GM23248 (cell line): ENCODE data around the gene RRP36. TPM values are rescaled to one million over a fixed set of nuclear protein-coding genes. Genes with fewer than 3 reads are reported as not detected.

Source experiments
- DNase-seq: peaks from one replicate; pipeline ENCODE4 v3.0.0-alpha.2; 2015
- H2AFZ ChIP-seq: fragments of 200-600 bp; sonication (generic); 2 replicates; pipeline ENCODE4 v1.6.1; 2016; ENCODE audit warnings: antibody characterized with exemption
- H3F3A ChIP-seq: fragments of 200-600 bp; sonication (generic); 2 replicates; pipeline ENCODE4 v1.6.1; 2016; ENCODE audit warnings: mild to moderate bottlenecking, antibody characterized with exemption, mixed run types; ENCODE audit not compliant: insufficient read depth
- H3K27ac ChIP-seq: fragments of 200-600 bp; sonication (generic); 2 replicates; pipeline ENCODE4 v1.5.1; 2016; ENCODE audit warnings: mild to moderate bottlenecking
- H3K27me3 ChIP-seq: fragments of 200-600 bp; sonication (generic); replicated peaks from 2 replicates; pipeline ENCODE4 v1.6.1; 2016; ENCODE audit warnings: mild to moderate bottlenecking; ENCODE audit not compliant: insufficient read depth
- H3K36me3 ChIP-seq: fragments of 200-600 bp; sonication (generic); 2 replicates; pipeline ENCODE4 v1.6.1; 2016; ENCODE audit warnings: low read depth, mild to moderate bottlenecking
- H3K4me1 ChIP-seq: fragments of 200-600 bp; sonication (generic); 2 replicates; pipeline ENCODE4 v1.6.1; 2016; ENCODE audit warnings: mild to moderate bottlenecking; ENCODE audit not compliant: insufficient read depth
- H3K4me2 ChIP-seq: fragments of 200-600 bp; sonication (generic); one replicate; pipeline ENCODE4 v1.6.1; 2016; ENCODE audit warnings: mild to moderate bottlenecking; ENCODE audit not compliant: unreplicated experiment
- H3K4me3 ChIP-seq: fragments of 200-600 bp; sonication (generic); 2 replicates; pipeline ENCODE4 v1.5.1; 2016; ENCODE audit warnings: mild to moderate bottlenecking
- H3K79me2 ChIP-seq: fragments of 200-600 bp; sonication (generic); 2 replicates; pipeline ENCODE4 v1.6.1; 2016; ENCODE audit warnings: mild to moderate bottlenecking; ENCODE audit not compliant: insufficient read depth
- H3K9ac ChIP-seq: fragments of 200-600 bp; sonication (generic); 2 replicates; pipeline ENCODE4 v1.6.1; 2016; ENCODE audit warnings: mild to moderate bottlenecking
- H3K9me2 ChIP-seq: fragments of 200-600 bp; sonication (generic); 2 replicates; pipeline ENCODE4 v1.6.1; 2016; ENCODE audit warnings: mixed run types, mild to moderate bottlenecking, moderate library complexity; ENCODE audit not compliant: insufficient read depth
- H3K9me3 ChIP-seq: fragments of 200-600 bp; sonication (generic); one replicate; pipeline ENCODE4 v1.6.1; 2017; ENCODE audit warnings: low read depth
- H4K20me1 ChIP-seq: fragments of 200-600 bp; sonication (generic); 2 replicates; pipeline ENCODE4 v1.6.0; 2016; ENCODE audit not compliant: insufficient read depth
- EZH2 ChIP-seq: fragments of 200-600 bp; sonication (generic); IDR thresholded peaks from 2 replicates; pipeline ENCODE4 v1.6.1; 2018; ENCODE audit warnings: antibody characterized with exemption, mild to moderate bottlenecking; ENCODE audit not compliant: insufficient read depth, poor library complexity, severe bottlenecking
- EZH2phosphoT487 ChIP-seq: fragments of 200-600 bp; sonication (generic); IDR thresholded peaks from 2 replicates; pipeline ENCODE4 v1.6.1; 2018; ENCODE audit warnings: antibody characterized with exemption, moderate library complexity, mild to moderate bottlenecking, low read depth; ENCODE audit not compliant: insufficient read depth
- WGBS, 2 experiments: methylation state at CpG; one replicate each; pipeline ENCODE4 v1.1.6; 2015 to 2017; ENCODE audit warnings: low lambda C conversion rate in 2 of 2, low coverage in 1 of 2; ENCODE audit errors: missing lambda C conversion rate in 2 of 2; 5-methylcytosine and 5-hydroxymethylcytosine counted together
- in situ Hi-C: fragments of 300-500 bp; cut with MboI; formaldehyde crosslinking; loops from 2 replicates; pipeline ENCODE4 v1.15.0; 2020
- polyA plus RNA-seq: library from polyadenylated mRNA; unstranded; fragments of >200 nt; fragmentation: Nextera tagmentation; extraction: Ambion mirVana; gene quantifications from 2 replicates; pipeline ENCODE4 v1.2.1, GENCODE V29; 2016
- total RNA-seq: library from RNA; depleted of rRNA; stranded (reverse); fragments of >200 nt; shearing (Covaris generic); gene quantifications from 2 replicates; pipeline ENCODE4 v1.2.3, GENCODE V29; 2014

RRP36 gene
- total and polyA plus RNA-seq, 2 experiments from 2014 or later = 58.3 to 74.3 TPM

- Histone ChIP-seq H3K9me3 (no peaks in the 10 kb centered on the region), H3K27ac (peak within 1 kb of the TSS; percentile 60), H2AFZ (peak within 1 kb of the TSS; percentile 88), H3K36me3 (no peaks in the 10 kb centered on the region; the same call in 1 of the 2 replicates), H3K9ac (peak within 1 kb of the TSS; percentile 85), H3K79me2 (peaks cover 43% of the 10 kb centered on the region), H4K20me1 (no peaks in the 10 kb centered on the region), H3K27me3 (no peaks in the 10 kb centered on the region), H3F3A (peaks cover 15% of the 10 kb centered on the region), H3K4me1 (peaks cover 25% of the 10 kb centered on the region), H3K9me2 (no peaks in the 10 kb centered on the region), H3K4me2 (peak within 1 kb of the TSS; percentile 89), H3K4me3 (peak within 1 kb of the TSS; percentile 79)
- peak; percentile 100 for DNase-seq
- TF ChIP-seq EZH2 (no peak), EZH2phosphoT487 (no peak)
- in situ Hi-C loops = no loop called here
- 1% methylated on average over 41 to 56 of the region's 59 CpGs for WGBS, 2 experiments
These were observed 37.2 kb upstream of the RRP36 start, which contains the start of gene PPP2R5D for GRCh38 chr6:42984001-42984923. Gene PPP2R5D (plus strand): TSS chr6:42984570. CDS start chr6:42984678, 108 bp downstream.

- H3K27ac ChIP-seq = peak overlapping the region; percentile 56
- peak overlapping the region; percentile 78 for H2AFZ ChIP-seq
- 6 to 12% methylated on average over 7 to 13 of the region's 13 CpGs for WGBS, 2 experiments
These were observed 36.4 kb upstream of the RRP36 start for GRCh38 chr6:42984924-42985475.

GRCh38 chr6:42987533-42988451, 33.6 kb upstream of the RRP36 start:
- Histone ChIP-seq H3K4me1 (peaks cover 20% of the 10 kb centered on the region), H3K4me2 (no peak overlapping the region), H3K27ac (no peak overlapping the region), H3K9ac (no peak overlapping the region), H3F3A (0 out of 2 replicates have a peak, but pooled peaks cover 6% of the 10 kb centered on the region), H3K9me3 (no peaks in the 10 kb centered on the region), H2AFZ (no peak overlapping the region), H3K27me3 (no peaks in the 10 kb centered on the region), H3K79me2 (peaks cover 62% of the 10 kb centered on the region), H3K4me3 (no peak overlapping the region), H3K9me2 (no peaks in the 10 kb centered on the region), H4K20me1 (no peaks in the 10 kb centered on the region), H3K36me3 (no peaks in the 10 kb centered on the region; the same call in 1 of the 2 replicates)
- in situ Hi-C loops = no loop called here
- TF ChIP-seq EZH2phosphoT487 = no peak
- no peak for TF ChIP-seq EZH2
- 60 to 61% methylated on average over 4 to 5 of the region's 5 CpGs for WGBS, 2 experiments
- no peak for DNase-seq

More at GRCh38 chr6:42984924-42985475, 36.4 kb upstream of the RRP36 start:
- peaks cover 12% of the 10 kb centered on the region for H3F3A ChIP-seq
- no peaks in the 10 kb centered on the region for H4K20me1 ChIP-seq
- H3K9me3 ChIP-seq = no peaks in the 10 kb centered on the region
- in situ Hi-C loops = no loop called here
- TF ChIP-seq EZH2phosphoT487 (no peak), EZH2 (no peak)
- peak overlapping the region; percentile 85 for H3K4me2 ChIP-seq
- peaks cover 20% of the 10 kb centered on the region for H3K4me1 ChIP-seq
- H3K36me3 ChIP-seq = no peaks in the 10 kb centered on the region; the same call in 1 of the 2 replicates
- peak overlapping the region; percentile 79 for H3K4me3 ChIP-seq
- peak overlapping the region; percentile 85 for H3K9ac ChIP-seq
- no peaks in the 10 kb centered on the region for H3K27me3 ChIP-seq
- H3K9me2 ChIP-seq = no peaks in the 10 kb centered on the region
- H3K79me2 ChIP-seq = peaks cover 47% of the 10 kb centered on the region
- peak; percentile 44 for DNase-seq
